HG03565 (cell line): Measurements from ENCODE around the gene EFNA1.
A peak's percentile ranks its signal among the peaks of the same experiment; 100 is the strongest.

ENCODE experiments used
- ATAC-seq: cut with Tn5 transposase; IDR thresholded peaks from one replicate; pipeline ENCODE4 v1.9.1; 2021; ENCODE audit warnings: mild to moderate bottlenecking, moderate library complexity; ENCODE audit not compliant: unreplicated experiment

Gene EFNA1

DNA sequence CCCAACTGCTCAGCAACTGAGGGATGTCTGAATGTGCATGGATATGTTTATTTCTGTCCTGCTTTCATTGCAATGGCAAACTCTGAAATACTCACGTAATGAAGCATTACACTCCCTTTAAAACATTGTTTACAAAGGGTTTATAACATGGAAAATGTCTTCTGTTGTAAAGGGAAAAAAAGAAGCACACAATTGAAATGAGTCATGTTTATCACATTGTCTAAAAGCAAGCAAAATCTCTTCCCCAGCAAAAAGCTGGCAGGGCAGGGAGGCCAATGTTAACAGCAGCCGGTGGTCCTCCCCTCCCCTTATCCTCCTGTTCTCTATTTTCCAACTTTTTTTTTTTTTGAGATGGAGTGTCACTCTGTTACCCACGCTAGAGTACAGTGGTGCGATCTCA lies 3.9 kb upstream of the EFNA1 start:
- ATAC-seq = no peak

DNA sequence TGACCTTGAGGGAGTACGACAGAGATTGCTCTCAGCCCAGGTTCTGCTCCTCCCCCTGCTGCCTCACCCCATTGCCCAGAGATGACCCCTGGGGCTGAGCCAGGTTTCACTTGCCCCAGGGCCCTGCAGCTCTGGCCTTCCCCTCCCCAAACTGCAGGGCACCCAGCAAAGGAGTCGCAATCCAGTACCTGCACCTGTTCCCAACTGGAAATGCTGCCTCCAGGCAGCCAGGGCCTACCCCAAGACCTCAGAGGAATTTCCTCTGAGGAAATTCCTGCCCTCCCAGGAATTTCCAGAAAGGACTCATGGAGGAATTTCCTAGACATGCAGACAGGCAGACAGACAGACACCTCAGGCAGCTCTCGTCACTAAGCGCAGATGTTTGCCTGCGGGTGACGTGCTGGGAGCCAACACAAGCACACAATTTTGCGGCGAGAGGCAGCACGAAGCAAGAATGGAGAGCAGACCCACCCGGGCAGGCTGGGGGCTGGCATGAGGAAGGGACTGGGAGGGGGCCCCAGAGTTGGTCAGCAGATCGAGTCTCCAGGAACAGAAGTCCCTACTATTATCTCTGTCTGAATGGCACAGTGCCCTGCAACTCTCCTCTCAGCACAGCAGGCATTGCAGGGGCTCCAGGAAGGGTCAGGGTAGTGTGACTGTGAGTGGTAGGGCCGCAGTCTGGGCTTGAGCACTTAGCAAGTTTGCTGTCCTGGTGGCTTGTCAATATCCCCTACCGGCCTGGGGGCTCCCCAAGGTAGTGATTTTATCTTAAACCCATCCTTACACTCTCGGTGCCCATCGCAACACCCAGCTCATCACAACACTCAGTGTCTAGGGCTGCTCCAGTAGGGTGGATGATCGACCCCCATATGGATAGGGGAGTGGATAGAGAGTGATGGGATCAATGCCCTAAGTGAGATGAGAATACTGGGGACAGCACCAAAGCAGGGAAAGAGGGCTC lies 2.9 kb upstream of the EFNA1 start:
- no peak for ATAC-seq

DNA sequence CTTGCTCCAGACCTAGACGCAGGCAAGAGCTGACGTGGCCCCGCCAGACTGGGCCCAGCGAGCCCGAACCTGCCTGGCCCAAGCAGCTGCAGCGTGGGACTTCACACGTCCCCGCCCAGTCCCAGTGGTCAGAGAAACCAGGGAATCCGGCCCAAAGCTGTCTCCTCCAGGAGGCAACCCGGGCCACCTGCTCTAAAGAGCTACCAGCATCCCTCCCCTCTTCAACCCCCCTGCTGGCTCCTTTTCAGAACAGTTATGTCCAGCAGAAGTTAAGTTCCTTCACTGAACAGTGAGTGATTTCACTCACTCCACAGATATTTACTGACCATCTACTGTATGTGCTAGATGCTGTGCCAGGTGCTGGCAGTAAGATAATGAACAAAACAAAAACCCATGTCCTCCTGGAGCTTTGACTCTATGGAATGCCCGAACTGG lies 2.1 kb upstream of the EFNA1 start:
- no peak for ATAC-seq

DNA sequence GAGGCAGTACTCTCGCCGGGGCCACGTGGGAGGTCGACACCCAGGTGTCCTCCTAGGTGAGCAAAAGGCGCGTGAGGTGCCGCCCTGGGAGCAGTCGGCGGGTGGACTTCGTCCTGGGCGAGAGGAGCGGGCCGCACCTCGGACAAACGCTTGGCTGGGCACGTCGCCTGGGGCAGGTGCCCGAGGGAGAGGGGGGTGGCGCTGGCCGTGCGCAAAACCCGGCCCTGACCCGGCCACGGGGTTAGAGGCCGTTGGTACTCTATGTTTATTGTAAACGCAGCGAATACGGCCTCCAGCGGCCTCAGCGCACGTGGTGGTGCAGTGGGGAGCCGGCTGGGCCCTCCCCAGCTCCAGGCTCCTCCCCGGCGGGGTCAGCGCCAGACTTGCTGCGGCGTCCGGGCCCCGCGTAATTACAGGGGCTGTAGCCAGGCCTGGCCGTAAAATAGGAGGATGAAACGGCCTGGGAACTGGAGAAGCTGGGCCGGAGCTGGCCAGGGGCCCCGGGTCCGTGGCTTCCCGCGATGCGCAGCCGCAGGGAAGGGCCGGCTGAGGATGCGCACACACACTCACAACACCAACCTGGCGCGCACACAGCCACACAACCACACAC lies 1.6 kb upstream of the EFNA1 start:
- no peak for ATAC-seq

DNA sequence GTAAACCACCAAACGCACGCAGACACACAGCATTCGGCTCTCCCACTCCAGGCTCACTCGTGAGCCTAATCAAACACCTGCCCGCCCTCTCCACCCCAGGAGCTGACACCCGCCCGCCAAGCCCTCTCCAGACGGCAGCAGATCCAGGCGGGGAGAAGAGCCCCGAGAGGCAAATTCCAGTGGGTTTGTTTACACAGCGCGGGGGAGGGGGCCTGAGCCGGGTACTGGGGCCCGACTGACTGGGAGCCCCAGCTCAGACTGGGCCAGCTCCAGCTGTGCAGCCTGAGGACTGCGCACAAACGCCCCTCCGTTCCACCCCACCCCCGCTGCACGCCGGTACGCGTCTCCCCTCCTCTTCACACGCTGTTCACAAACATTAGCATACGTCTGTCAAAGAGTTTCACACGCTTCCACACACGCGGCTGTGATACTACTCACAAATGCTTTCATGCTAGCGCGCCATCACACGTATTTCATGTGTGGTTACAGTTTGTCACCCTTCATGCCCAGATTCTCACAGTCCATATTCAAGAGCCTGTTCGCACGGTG lies 1.0 kb upstream of the EFNA1 start:
- no peak for ATAC-seq

DNA sequence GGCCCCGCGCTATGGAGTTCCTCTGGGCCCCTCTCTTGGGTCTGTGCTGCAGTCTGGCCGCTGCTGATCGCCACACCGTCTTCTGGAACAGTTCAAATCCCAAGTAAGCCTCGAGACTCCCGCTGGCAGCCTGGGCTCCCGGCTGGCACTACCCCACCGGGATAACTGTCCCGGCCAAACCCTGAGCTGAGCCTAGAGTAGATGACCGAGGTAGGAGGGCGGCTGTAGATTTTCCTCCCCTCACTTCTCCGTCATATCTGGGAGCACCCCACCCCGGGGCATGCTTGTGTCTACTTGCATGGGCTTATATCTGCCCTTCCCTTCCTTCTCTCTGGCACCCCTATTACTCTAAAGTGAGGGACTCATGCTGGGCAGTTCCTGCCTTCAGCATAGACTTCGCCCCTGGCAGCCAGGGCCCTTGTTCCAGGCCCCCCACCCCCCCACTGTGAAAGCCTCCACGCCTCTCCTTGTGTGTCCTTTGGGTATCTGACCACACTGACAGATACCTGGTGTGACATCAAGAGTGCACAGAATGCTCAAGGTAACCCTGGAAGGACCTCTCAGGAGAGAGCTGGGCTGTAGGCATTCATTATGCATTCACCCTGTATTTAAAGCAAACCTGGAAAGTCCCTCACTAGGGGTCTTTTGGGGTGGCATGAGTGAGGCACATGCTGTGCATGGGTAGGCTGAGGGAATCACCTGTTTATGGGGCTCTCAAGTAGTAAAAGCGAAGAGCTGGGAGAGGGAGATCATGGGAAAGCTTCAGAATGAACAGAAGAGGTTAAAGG lies 485 bp downstream of the EFNA1 start:
- ATAC-seq = no peak

DNA sequence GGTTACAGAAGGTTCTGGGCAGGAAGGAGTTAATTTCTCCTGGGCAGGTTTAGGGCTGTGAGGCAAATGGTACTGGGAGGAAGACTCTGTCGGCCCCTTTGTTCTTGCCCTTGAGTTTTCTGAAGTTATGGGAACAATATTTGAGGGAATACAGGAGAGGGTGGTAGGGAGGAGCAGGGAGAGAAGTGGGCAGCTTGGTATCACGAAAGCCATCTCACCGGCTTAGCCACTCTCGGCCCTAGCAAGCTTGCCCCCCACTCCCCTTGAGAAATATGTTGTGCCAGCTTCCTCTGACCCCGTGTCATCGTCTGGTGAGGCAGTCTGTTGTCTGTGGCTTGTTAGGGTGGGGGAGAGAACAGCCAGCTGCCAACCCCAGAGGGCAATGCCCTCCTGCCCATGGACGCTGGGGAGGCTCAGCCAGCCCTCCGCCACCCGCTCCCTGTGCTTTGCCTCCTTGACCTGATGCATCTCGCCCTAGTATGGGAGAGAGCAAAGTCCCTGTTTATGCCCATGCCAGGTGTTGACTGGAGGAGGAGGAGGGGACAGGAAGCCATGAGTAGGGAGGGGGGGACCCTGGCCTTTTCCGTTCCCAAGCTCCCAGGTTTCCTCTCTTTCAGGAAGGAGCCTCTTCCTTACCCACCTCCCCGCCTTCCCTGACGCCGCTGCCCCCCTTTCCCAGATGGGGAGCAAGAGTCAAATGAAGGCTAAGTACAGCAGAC lies 1.2 kb downstream of the EFNA1 start:
- ATAC-seq = no peak

DNA sequence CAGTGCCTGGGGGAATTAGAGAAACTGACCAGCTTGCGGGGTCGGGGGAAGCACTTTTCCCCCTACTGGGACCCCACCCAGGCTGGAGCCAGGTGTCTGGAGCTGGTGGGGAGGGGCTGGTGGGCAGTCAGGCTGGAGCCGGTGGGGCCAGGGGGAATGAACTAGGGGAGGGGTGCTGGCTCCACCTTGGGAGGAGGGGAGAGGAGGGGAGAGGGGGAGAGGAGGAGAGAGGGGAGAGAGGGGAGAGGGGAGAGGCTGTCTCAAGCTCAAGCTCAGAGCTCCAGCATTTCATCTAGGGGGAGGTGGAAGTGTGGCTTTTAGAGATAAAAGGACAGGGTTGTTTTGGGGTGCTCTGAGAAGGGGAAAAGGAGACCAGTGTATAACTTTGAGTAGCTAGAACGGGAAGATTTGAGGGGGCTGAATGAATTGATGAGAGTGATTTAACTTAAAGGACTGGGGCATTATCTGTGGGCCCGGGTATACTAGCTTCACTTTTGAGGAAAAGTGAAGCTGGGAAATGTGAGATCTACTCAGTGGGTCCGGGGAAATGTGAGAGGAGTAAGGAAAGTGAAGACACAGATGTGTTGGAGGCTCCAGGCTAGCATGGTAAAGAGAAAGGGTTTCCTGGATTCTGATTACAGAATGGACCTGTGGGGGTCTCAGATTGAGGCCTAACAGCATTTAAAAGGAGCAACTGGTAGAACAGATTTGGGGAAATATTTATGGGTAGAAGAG lies 2.8 kb downstream of the EFNA1 start:
- no peak for ATAC-seq

DNA sequence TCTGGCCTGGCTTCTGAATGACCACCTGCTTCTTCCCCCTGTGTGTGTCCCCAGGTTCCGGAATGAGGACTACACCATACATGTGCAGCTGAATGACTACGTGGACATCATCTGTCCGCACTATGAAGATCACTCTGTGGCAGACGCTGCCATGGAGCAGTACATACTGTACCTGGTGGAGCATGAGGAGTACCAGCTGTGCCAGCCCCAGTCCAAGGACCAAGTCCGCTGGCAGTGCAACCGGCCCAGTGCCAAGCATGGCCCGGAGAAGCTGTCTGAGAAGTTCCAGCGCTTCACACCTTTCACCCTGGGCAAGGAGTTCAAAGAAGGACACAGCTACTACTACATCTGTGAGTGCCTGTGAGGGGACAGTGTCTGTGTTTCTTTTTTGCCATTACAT lies 3.6 kb downstream of the EFNA1 start:
- ATAC-seq = no peak

DNA sequence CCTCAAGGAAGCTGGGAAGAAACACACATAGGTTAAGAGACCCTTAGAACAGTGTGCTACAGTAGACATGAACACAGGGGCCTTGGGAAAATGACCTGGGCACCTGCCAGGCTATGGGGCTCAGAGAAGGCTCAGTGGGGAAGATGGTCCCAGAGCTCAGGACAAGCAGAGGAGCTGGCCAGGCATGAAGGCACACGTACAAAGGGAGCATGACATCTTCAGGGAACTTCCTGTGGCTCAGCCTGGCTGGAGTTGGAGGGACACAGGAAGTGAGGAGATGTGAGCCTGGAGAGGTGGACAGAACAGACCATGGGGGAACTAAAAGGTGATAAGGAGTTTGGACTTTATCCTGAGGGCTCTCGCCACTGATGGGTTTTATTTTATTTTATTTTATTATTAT lies 4.2 kb downstream of the EFNA1 start:
- ATAC-seq = no peak

DNA sequence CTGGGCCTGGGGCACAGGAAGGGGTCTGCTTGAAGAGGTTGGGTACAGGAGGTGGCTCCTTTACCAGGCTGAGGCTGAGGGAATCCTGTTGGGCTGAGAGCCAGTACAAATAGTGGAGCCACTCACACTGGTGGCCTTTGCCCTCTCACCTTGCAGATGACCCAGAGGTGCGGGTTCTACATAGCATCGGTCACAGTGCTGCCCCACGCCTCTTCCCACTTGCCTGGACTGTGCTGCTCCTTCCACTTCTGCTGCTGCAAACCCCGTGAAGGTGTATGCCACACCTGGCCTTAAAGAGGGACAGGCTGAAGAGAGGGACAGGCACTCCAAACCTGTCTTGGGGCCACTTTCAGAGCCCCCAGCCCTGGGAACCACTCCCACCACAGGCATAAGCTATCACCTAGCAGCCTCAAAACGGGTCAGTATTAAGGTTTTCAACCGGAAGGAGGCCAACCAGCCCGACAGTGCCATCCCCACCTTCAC lies 6.2 kb downstream of the EFNA1 start:
- ATAC-seq = no peak

DNA sequence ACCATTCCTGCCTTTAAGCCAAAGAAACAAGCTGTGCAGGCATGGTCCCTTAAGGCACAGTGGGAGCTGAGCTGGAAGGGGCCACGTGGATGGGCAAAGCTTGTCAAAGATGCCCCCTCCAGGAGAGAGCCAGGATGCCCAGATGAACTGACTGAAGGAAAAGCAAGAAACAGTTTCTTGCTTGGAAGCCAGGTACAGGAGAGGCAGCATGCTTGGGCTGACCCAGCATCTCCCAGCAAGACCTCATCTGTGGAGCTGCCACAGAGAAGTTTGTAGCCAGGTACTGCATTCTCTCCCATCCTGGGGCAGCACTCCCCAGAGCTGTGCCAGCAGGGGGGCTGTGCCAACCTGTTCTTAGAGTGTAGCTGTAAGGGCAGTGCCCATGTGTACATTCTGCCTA lies 6.6 kb downstream of the EFNA1 start:
- no peak for ATAC-seq

DNA sequence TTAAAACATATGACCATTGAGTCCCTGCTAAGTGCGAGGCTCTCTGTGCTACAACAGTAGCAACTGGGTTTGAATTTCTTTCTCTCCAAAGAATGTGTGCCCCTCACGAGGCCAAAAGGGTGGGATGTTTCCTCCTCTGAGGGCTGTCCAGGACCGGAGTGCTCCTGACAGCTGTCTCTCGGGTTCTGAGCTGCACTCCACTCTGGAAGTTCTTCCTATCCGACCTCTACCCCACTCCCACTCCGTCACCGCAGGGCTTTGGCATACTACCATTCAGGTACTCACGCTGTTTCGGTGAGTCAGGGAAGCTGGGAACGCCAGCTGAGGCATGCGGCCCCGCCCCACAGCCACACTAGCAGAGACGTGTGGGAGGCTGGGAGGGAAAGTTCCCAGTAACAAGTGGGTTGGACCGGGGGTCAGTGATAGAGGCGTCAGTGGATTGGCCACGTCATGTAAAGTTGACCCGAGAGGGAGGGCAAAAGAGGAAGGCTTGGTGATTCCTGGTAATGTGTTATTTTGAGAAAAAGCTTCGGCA lies 7.3 kb downstream of the EFNA1 start:
- no peak for ATAC-seq

DNA sequence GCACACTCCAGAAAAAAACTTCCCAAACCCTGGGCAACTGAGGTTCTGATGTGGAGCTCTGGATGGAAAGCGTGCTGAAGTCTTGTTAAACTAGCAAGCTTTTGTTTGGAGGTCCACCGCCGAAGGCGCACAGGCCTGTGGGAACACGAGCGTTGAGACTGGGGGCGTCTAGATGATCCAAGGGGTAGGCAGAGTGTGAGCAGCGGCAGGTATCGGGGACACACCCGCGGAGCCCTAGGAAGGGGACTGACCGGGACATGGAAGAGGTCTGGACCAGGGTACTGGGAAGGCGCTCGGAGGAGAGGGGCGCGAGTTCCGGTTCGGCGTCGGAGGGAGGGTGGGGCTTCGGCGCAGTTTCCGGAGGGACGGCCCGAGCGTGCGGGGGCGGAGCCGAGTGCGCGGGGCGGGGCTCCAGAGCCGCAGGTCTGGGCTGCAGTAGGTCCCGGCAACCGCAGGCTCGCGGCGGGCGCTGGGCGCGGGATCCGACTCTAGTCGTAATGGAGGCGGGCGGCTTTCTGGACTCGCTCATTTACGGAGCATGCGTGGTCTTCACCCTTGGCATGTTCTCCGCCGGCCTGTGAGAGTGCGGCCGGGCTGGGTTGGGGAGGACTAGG lies 7.8 kb downstream of the EFNA1 start, which contains the start of gene SLC50A1:
TSS of gene SLC50A1 (plus strand) at position 438 of the 614 bp plus-strand sequence. CDS start at position 498, 60 bp downstream.
- ATAC-seq = peak; percentile 60

DNA sequence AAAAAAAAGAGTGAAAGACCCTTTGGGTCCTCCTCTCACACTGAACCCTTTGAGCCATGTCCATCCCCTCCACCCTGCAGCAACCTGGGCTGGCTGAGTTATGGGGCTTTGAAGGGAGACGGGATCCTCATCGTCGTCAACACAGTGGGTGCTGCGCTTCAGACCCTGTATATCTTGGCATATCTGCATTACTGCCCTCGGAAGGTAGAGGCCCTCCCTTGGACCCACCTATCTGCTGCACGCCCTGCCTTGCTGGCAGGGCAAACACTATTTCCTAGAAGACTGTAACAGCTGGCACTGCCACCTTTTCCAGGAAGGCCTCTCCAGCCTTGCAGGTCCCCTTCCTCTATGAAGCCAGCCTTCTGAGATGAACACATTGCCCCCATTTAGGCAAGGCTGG lies 9.1 kb downstream of the EFNA1 start:
- ATAC-seq = no peak

DNA sequence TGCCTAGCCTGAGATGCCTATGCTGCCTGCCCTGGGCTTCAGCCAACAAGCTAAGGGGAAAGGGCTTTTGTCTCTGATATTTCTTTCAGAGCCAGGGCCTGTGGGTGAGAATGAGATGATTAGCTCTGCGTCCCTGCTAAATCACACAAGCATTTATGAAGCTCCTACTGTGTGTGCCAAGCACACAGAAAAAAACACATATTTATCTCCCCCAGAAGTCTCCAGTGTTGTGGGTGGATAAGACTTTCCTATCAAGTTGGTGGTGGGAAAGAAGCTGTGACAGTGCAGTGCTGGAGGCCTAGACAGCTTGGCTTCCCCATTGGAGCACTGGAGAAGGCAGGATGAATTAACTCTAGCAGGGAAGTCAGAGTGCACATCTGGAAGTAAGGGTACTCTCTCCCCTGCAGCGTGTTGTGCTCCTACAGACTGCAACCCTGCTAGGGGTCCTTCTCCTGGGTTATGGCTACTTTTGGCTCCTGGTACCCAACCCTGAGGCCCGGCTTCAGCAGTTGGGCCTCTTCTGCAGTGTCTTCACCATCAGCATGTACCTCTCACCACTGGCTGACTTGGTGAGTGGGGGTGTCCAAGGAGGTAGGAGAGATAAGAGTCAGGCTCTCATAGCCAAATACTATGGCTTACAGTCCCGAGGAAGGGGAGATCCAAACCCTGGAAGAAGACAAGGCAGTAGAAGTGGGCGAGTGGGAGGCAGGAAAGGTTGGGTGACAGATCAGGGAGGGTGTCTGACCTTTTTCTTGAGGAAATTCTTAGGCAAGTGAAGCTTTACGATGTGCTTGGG lies 9.7 kb downstream of the EFNA1 start:
- no peak for ATAC-seq

DNA sequence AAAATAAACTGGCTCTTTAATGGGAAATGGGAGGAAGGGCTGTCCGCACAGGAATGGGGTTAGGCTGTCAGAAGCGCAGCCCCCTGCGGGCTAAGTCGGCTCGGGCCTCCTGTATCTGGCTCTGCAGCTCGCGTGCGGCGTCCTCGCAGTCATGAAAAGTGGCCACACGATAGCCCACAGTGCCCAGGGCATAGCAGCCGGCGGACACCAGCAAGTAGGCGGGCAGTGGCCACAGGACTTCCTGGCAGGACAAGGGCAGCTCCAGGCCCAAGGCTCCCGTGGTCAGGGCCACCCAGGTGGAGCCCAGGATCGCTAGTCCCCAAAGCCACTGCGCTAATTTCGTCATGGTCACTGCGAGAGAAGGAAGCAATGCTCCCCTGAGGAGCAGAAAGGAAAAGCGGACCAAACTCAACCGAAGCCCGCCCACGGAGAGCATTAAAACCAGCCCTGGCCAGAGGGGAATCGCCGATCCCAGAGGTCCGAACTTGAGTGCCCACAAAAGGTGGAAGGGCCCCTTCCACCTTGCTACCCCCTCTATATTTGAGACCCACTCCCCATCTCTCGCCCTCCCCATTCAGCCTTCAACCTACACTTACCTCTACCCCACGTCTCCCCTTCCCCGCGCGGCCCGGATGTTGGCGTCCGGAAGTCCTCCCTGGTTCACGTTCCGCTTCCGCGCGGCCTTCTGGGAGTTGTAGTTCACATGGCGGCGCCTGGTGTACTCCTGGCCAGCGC lies 12.4 kb downstream of the EFNA1 start, which contains the start of gene DPM3:
TSS of gene DPM3 (minus strand) at position 637 of the 735 bp plus-strand sequence. CDS start at position 346, 291 bp downstream.
- peak; percentile 55 for ATAC-seq
